ENCODE results near the gene SCT.

DNA sequence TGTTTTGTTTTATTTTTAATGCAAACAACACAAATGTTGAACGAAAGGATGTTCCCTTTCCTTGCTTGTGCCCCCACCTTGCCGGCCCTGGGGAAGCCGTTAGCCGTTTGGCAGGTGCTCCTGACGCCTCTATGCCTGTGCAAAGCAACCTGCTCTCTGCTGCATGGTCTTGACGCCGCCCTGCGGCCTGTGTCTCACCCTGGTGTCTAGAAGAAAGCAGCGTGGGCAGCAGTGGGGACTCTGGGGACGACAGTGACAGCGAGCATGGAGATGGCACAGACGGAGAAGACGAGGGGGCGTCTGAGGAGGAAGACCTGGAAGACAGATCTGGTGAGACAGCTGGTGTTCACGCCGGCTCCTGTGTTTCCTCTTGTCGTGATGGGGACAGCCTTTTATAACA lies 45.2 kb downstream of the SCT start:
- TF ChIP-seq, protein P1, sequence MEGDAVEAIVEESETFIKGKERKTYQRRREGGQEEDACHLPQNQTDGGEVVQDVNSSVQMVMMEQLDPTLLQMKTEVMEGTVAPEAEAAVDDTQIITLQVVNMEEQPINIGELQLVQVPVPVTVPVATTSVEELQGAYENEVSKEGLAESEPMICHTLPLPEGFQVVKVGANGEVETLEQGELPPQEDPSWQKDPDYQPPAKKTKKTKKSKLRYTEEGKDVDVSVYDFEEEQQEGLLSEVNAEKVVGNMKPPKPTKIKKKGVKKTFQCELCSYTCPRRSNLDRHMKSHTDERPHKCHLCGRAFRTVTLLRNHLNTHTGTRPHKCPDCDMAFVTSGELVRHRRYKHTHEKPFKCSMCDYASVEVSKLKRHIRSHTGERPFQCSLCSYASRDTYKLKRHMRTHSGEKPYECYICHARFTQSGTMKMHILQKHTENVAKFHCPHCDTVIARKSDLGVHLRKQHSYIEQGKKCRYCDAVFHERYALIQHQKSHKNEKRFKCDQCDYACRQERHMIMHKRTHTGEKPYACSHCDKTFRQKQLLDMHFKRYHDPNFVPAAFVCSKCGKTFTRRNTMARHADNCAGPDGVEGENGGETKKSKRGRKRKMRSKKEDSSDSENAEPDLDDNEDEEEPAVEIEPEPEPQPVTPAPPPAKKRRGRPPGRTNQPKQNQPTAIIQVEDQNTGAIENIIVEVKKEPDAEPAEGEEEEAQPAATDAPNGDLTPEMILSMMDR (IDR thresholded peaks at IDR 0.05; ENCODE audit: low read depth, low read length) = no peak
- TF ChIP-seq EZH2phosphoT487 (IDR thresholded peaks at IDR 0.05; ENCODE audit: low read depth) = no peak

Measured in OCI-LY3 (cell line).